ENCODE results near the gene HELLS.
"Not testable (repeated sequence)": the region's sequence is repeated elsewhere in the genome, so short reads cannot be mapped to it uniquely, and the experiment has no call there.

Gene HELLS

GRCh38 chr10:94617389-94617944, 71.9 kb downstream of the HELLS start:
- Histone ChIP-seq H3K27me3 (ENCODE audit: control insufficient read depth, insufficient read depth, low read length) (no peaks in the 10 kb centered on the region), H3K4me3 (ENCODE audit: low read depth, low read length) (no peak overlapping the region), H3K9ac (ENCODE audit: low read depth, low read length) (no peak overlapping the region), H3K36me3 (ENCODE audit: control insufficient read depth, insufficient read depth, low read length) (no peaks in the 10 kb centered on the region), H3K9me3 (ENCODE audit: control insufficient read depth, insufficient read depth, low read length) (no peaks in the 10 kb centered on the region), H3K4me1 (ENCODE audit: control insufficient read depth, insufficient read depth, low read length) (peaks cover 4% of the 10 kb centered on the region)

GRCh38 chr10:94622666-94623205, 77.1 kb downstream of the HELLS start:
- Histone ChIP-seq H3K4me1 (ENCODE audit: control insufficient read depth, insufficient read depth, low read length) (peaks cover 16% of the 10 kb centered on the region), H3K4me3 (ENCODE audit: low read depth, low read length) (no peak overlapping the region), H3K9ac (ENCODE audit: low read depth, low read length) (no peak overlapping the region), H3K9me3 (ENCODE audit: control insufficient read depth, insufficient read depth, low read length) (no peaks in the 10 kb centered on the region), H3K36me3 (ENCODE audit: control insufficient read depth, insufficient read depth, low read length) (peaks cover 3% of the 10 kb centered on the region), H3K27me3 (ENCODE audit: control insufficient read depth, insufficient read depth, low read length) (no peaks in the 10 kb centered on the region)

GRCh38 chr10:94623572-94623971, 78.0 kb downstream of the HELLS start:
- no peak overlapping the region for H3K4me3 ChIP-seq (ENCODE audit: low read depth, low read length)
- no peak overlapping the region for H3K9ac ChIP-seq (ENCODE audit: low read depth, low read length)
- H3K36me3 ChIP-seq (ENCODE audit: control insufficient read depth, insufficient read depth, low read length) = peaks cover 3% of the 10 kb centered on the region
- no peaks in the 10 kb centered on the region for H3K9me3 ChIP-seq (ENCODE audit: control insufficient read depth, insufficient read depth, low read length)
- H3K27me3 ChIP-seq (ENCODE audit: control insufficient read depth, insufficient read depth, low read length) = no peaks in the 10 kb centered on the region
- H3K4me1 ChIP-seq (ENCODE audit: control insufficient read depth, insufficient read depth, low read length) = peaks cover 16% of the 10 kb centered on the region

- Histone ChIP-seq H3K4me3 (ENCODE audit: low read depth, low read length) (no peak overlapping the region), H3K9ac (ENCODE audit: low read depth, low read length) (no peak overlapping the region), H3K36me3 (ENCODE audit: control insufficient read depth, insufficient read depth, low read length) (peaks cover 3% of the 10 kb centered on the region), H3K9me3 (ENCODE audit: control insufficient read depth, insufficient read depth, low read length) (no peaks in the 10 kb centered on the region), H3K4me1 (ENCODE audit: control insufficient read depth, insufficient read depth, low read length) (peaks cover 16% of the 10 kb centered on the region), H3K27me3 (ENCODE audit: control insufficient read depth, insufficient read depth, low read length) (no peaks in the 10 kb centered on the region)
Measured at GRCh38 chr10:94626476-94626875, 80.9 kb downstream of the HELLS start.

GRCh38 chr10:94627511-94627910, 81.9 kb downstream of the HELLS start:
- no peak overlapping the region for H3K9ac ChIP-seq (ENCODE audit: low read depth, low read length)
- no peaks in the 10 kb centered on the region for H3K27me3 ChIP-seq (ENCODE audit: control insufficient read depth, insufficient read depth, low read length)
- no peaks in the 10 kb centered on the region for H3K9me3 ChIP-seq (ENCODE audit: control insufficient read depth, insufficient read depth, low read length)
- H3K4me1 ChIP-seq (ENCODE audit: control insufficient read depth, insufficient read depth, low read length) = peaks cover 12% of the 10 kb centered on the region
- no peak overlapping the region for H3K4me3 ChIP-seq (ENCODE audit: low read depth, low read length)
- peaks cover 3% of the 10 kb centered on the region for H3K36me3 ChIP-seq (ENCODE audit: control insufficient read depth, insufficient read depth, low read length)

GRCh38 chr10:94630017-94630688, 84.6 kb downstream of the HELLS start:
- Histone ChIP-seq H3K9me3 (ENCODE audit: control insufficient read depth, insufficient read depth, low read length) (no peaks in the 10 kb centered on the region), H3K4me1 (ENCODE audit: control insufficient read depth, insufficient read depth, low read length) (no peaks in the 10 kb centered on the region)

GRCh38 chr10:94631077-94631875, 85.7 kb downstream of the HELLS start:
- Histone ChIP-seq H3K27me3 (ENCODE audit: control insufficient read depth, insufficient read depth, low read length) (no peaks in the 10 kb centered on the region), H3K36me3 (ENCODE audit: control insufficient read depth, insufficient read depth, low read length) (no peaks in the 10 kb centered on the region), H3K9me3 (ENCODE audit: control insufficient read depth, insufficient read depth, low read length) (no peaks in the 10 kb centered on the region), H3K4me3 (ENCODE audit: low read depth, low read length) (no peak overlapping the region), H3K9ac (ENCODE audit: low read depth, low read length) (no peak overlapping the region), H3K4me1 (ENCODE audit: control insufficient read depth, insufficient read depth, low read length) (no peaks in the 10 kb centered on the region)

More at GRCh38 chr10:94630017-94630688, 84.6 kb downstream of the HELLS start:
- Histone ChIP-seq H3K4me3 (ENCODE audit: low read depth, low read length) (no peak overlapping the region), H3K9ac (ENCODE audit: low read depth, low read length) (no peak overlapping the region), H3K27me3 (ENCODE audit: control insufficient read depth, insufficient read depth, low read length) (no peaks in the 10 kb centered on the region), H3K36me3 (ENCODE audit: control insufficient read depth, insufficient read depth, low read length) (no peaks in the 10 kb centered on the region)

- Histone ChIP-seq H3K36me3 (ENCODE audit: control insufficient read depth, insufficient read depth, low read length) (no peaks in the 10 kb centered on the region), H3K9me3 (ENCODE audit: control insufficient read depth, insufficient read depth, low read length) (no peaks in the 10 kb centered on the region), H3K27me3 (ENCODE audit: control insufficient read depth, insufficient read depth, low read length) (no peaks in the 10 kb centered on the region), H3K9ac (ENCODE audit: low read depth, low read length) (no peak overlapping the region), H3K4me3 (ENCODE audit: low read depth, low read length) (no peak overlapping the region), H3K4me1 (ENCODE audit: control insufficient read depth, insufficient read depth, low read length) (no peaks in the 10 kb centered on the region)
Measured at GRCh38 chr10:94632954-94633353, 87.4 kb downstream of the HELLS start.

GRCh38 chr10:94638097-94638496, 92.5 kb downstream of the HELLS start:
- H3K9ac ChIP-seq (ENCODE audit: low read depth, low read length); H3K27me3 ChIP-seq (ENCODE audit: control insufficient read depth, insufficient read depth, low read length); H3K36me3 ChIP-seq (ENCODE audit: control insufficient read depth, insufficient read depth, low read length); H3K9me3 ChIP-seq (ENCODE audit: control insufficient read depth, insufficient read depth, low read length); H3K4me3 ChIP-seq (ENCODE audit: low read depth, low read length); H3K4me1 ChIP-seq (ENCODE audit: control insufficient read depth, insufficient read depth, low read length): not testable (repeated sequence)

- Histone ChIP-seq H3K9me3 (ENCODE audit: control insufficient read depth, insufficient read depth, low read length) (no peaks in the 10 kb centered on the region), H3K27me3 (ENCODE audit: control insufficient read depth, insufficient read depth, low read length) (no peaks in the 10 kb centered on the region), H3K9ac (ENCODE audit: low read depth, low read length) (no peak overlapping the region), H3K4me3 (ENCODE audit: low read depth, low read length) (no peak overlapping the region), H3K4me1 (ENCODE audit: control insufficient read depth, insufficient read depth, low read length) (no peaks in the 10 kb centered on the region), H3K36me3 (ENCODE audit: control insufficient read depth, insufficient read depth, low read length) (no peaks in the 10 kb centered on the region)
Measured at GRCh38 chr10:94639902-94640301, 94.3 kb downstream of the HELLS start.

GRCh38 chr10:94640562-94640961, 95.0 kb downstream of the HELLS start:
- H3K9me3 ChIP-seq (ENCODE audit: control insufficient read depth, insufficient read depth, low read length) = no peaks in the 10 kb centered on the region
- H3K4me1 ChIP-seq (ENCODE audit: control insufficient read depth, insufficient read depth, low read length) = no peaks in the 10 kb centered on the region
- H3K27me3 ChIP-seq (ENCODE audit: control insufficient read depth, insufficient read depth, low read length) = no peaks in the 10 kb centered on the region
- no peak overlapping the region for H3K4me3 ChIP-seq (ENCODE audit: low read depth, low read length)
- no peak overlapping the region for H3K9ac ChIP-seq (ENCODE audit: low read depth, low read length)
- H3K36me3 ChIP-seq (ENCODE audit: control insufficient read depth, insufficient read depth, low read length) = no peaks in the 10 kb centered on the region
